Activated naive CD4-positive, alpha-beta T cell treated with anti-CD3 and anti-CD28 coated beads for 36 hours (primary cell): Measurements from ENCODE around the gene GRAMD4. TPM values are rescaled to one million over a fixed set of nuclear protein-coding genes. Genes with fewer than 3 reads are reported as not detected.

Experiments used
- CTCF ChIA-PET: fragments of 350-600 bp; sonication (Branson Sonifier 250); formaldehyde crosslinking; loops from one replicate; lab custom pipeline; 2021; ENCODE audit warnings: antibody characterized with exemption; lab: Charles Lee
- DNase-seq: peaks from one replicate; pipeline ENCODE4 v3.0.0-alpha.2; 2020
- H3K27ac Mint-ChIP-seq: one replicate; pipeline ENCODE4 v1.8.0; 2021; ENCODE audit warnings: mild to moderate bottlenecking, mixed read lengths
- H3K27me3 Mint-ChIP-seq: one replicate; pipeline ENCODE4 v1.8.0; 2021; ENCODE audit warnings: low read depth, mixed read lengths
- H3K36me3 Mint-ChIP-seq: one replicate; pipeline ENCODE4 v1.8.0; 2021; ENCODE audit warnings: low read depth, mixed read lengths
- H3K4me1 Mint-ChIP-seq: one replicate; pipeline ENCODE4 v1.8.0; 2021; ENCODE audit warnings: low read depth, mixed read lengths
- H3K4me3 Mint-ChIP-seq: one replicate; pipeline ENCODE4 v1.8.0; 2021; ENCODE audit warnings: mild to moderate bottlenecking, moderate library complexity, mixed read lengths
- H3K9me3 Mint-ChIP-seq: one replicate; pipeline ENCODE4 v1.8.0; 2021; ENCODE audit warnings: mixed read lengths
- intact Hi-C: fragments of 100-400 bp; cut with micrococcal nuclease; formaldehyde crosslinking; loops from one replicate; pipeline ENCODE4 v1.15.1; 2023
- total RNA-seq, 2 experiments: library from RNA; stranded (reverse); gene quantifications; one replicate each; pipeline ENCODE4 v1.2.3, GENCODE V29; 2021

GRAMD4 gene
- total RNA-seq, result 10 to 100 TPM; 34.3 to 35.4 TPM

- intact Hi-C loops, result no loop called here
- no peak for DNase-seq
- Mint-ChIP-seq H3K27me3 (no peaks in the 10 kb centered on the region), H3K4me1 (no peaks in the 10 kb centered on the region), H3K9me3 (no peaks in the 10 kb centered on the region), H3K36me3 (no peaks in the 10 kb centered on the region), H3K4me3 (no peak within 1 kb of the TSS), H3K27ac (no peak within 1 kb of the TSS)
- CTCF ChIA-PET, result no interaction called here
Measured at GRCh38 chr22:46619830-46620501, at the start of gene GRAMD4. Gene GRAMD4 (plus strand): TSS chr22:46620386. CDS start chr22:46626800, 6,414 bp downstream.

GRCh38 chr22:46571642-46572250, 48.4 kb upstream of the GRAMD4 start:
- no peaks in the 10 kb centered on the region for H3K36me3 Mint-ChIP-seq
- peaks cover 10% of the 10 kb centered on the region for H3K9me3 Mint-ChIP-seq
- H3K27ac Mint-ChIP-seq, result no peak overlapping the region
- H3K4me1 Mint-ChIP-seq, result peaks cover 4% of the 10 kb centered on the region
- no peaks in the 10 kb centered on the region for H3K27me3 Mint-ChIP-seq
- no peak for DNase-seq
- CTCF ChIA-PET, result interaction anchor here (1.2 kb wide), 1 partner anchor 9 kb away, joined by 3 read pairs; no protein-coding TSS in a partner anchor
- no peak overlapping the region for H3K4me3 Mint-ChIP-seq
- intact Hi-C loops, result no loop called here

- no peak overlapping the region for H3K27ac Mint-ChIP-seq
- H3K27me3 Mint-ChIP-seq, result no peaks in the 10 kb centered on the region
- H3K4me1 Mint-ChIP-seq, result peaks cover 9% of the 10 kb centered on the region
- DNase-seq, result no peak
- CTCF ChIA-PET, result interaction anchor here (1.0 to 1.2 kb wide), 2 partner anchors 10 kb away, joined by 3 to 4 read pairs; no protein-coding TSS in a partner anchor
- no peak overlapping the region for H3K4me3 Mint-ChIP-seq
- H3K36me3 Mint-ChIP-seq, result no peaks in the 10 kb centered on the region
- H3K9me3 Mint-ChIP-seq, result peaks cover 10% of the 10 kb centered on the region
- intact Hi-C loops, result no loop called here
Measured at GRCh38 chr22:46572911-46573780, 47.0 kb upstream of the GRAMD4 start.

GRCh38 chr22:46573781-46574437, 46.3 kb upstream of the GRAMD4 start:
- peaks cover 10% of the 10 kb centered on the region for H3K9me3 Mint-ChIP-seq
- no peak for DNase-seq
- no peaks in the 10 kb centered on the region for H3K27me3 Mint-ChIP-seq
- intact Hi-C loops, result no loop called here
- CTCF ChIA-PET, result interaction anchor here (1.0 kb wide), 1 partner anchor 11 kb away, joined by 4 read pairs; no protein-coding TSS in a partner anchor
- no peak overlapping the region for H3K4me3 Mint-ChIP-seq
- H3K4me1 Mint-ChIP-seq, result peaks cover 17% of the 10 kb centered on the region
- no peak overlapping the region for H3K27ac Mint-ChIP-seq
- H3K36me3 Mint-ChIP-seq, result no peaks in the 10 kb centered on the region

- intact Hi-C loops, result no loop called here
- peaks cover 20% of the 10 kb centered on the region for H3K4me1 Mint-ChIP-seq
- CTCF ChIA-PET, result no interaction called here
- H3K36me3 Mint-ChIP-seq, result no peaks in the 10 kb centered on the region
- no peaks in the 10 kb centered on the region for H3K27me3 Mint-ChIP-seq
- no peak overlapping the region for H3K27ac Mint-ChIP-seq
- H3K9me3 Mint-ChIP-seq, result peaks cover 10% of the 10 kb centered on the region
- no peak overlapping the region for H3K4me3 Mint-ChIP-seq
- no peak for DNase-seq
Measured at GRCh38 chr22:46574438-46574992, 45.7 kb upstream of the GRAMD4 start.

- Mint-ChIP-seq H3K4me3 (peak overlapping the region; percentile 76), H3K27ac (peak overlapping the region; percentile 3), H3K4me1 (peaks cover 20% of the 10 kb centered on the region), H3K9me3 (peaks cover 10% of the 10 kb centered on the region), H3K27me3 (no peaks in the 10 kb centered on the region), H3K36me3 (no peaks in the 10 kb centered on the region)
- intact Hi-C loops, result no loop called here
- CTCF ChIA-PET, result interaction anchor here (1.7 kb wide), 1 partner anchor 11 kb away, joined by 9 read pairs; no protein-coding TSS in a partner anchor
- no peak for DNase-seq
Measured at GRCh38 chr22:46574993-46575910, 44.9 kb upstream of the GRAMD4 start.

- DNase-seq, result no peak
- peak overlapping the region; percentile 36 for H3K27ac Mint-ChIP-seq
- H3K4me1 Mint-ChIP-seq, result peaks cover 20% of the 10 kb centered on the region
- CTCF ChIA-PET, result interaction anchor here (1.7 kb wide), 1 partner anchor 12 kb away, joined by 9 read pairs; no protein-coding TSS in a partner anchor
- intact Hi-C loops, result loop anchor here (2.0 kb wide), 1 partner anchor 29 kb away; no protein-coding TSS in a partner anchor
- H3K9me3 Mint-ChIP-seq, result peaks cover 10% of the 10 kb centered on the region
- H3K4me3 Mint-ChIP-seq, result peak overlapping the region; percentile 76
- H3K27me3 Mint-ChIP-seq, result no peaks in the 10 kb centered on the region
- H3K36me3 Mint-ChIP-seq, result no peaks in the 10 kb centered on the region
Measured at GRCh38 chr22:46575911-46576555, 44.2 kb upstream of the GRAMD4 start.

- Mint-ChIP-seq H3K4me1 (peaks cover 24% of the 10 kb centered on the region), H3K36me3 (no peaks in the 10 kb centered on the region), H3K27me3 (no peaks in the 10 kb centered on the region), H3K4me3 (peak overlapping the region; percentile 76), H3K27ac (no peak overlapping the region), H3K9me3 (peaks cover 6% of the 10 kb centered on the region)
- CTCF ChIA-PET, result interaction anchor here (1.7 kb wide), 1 partner anchor 13 kb away, joined by 9 read pairs; no protein-coding TSS in a partner anchor
- intact Hi-C loops, result loop anchor here (2.0 kb wide), 1 partner anchor 28 kb away; no protein-coding TSS in a partner anchor
- peak; percentile 28 for DNase-seq
Measured at GRCh38 chr22:46576556-46577367, 43.4 kb upstream of the GRAMD4 start.

- Mint-ChIP-seq H3K27ac (no peak overlapping the region), H3K4me3 (peak overlapping the region; percentile 91), H3K4me1 (peaks cover 24% of the 10 kb centered on the region), H3K9me3 (no peaks in the 10 kb centered on the region), H3K36me3 (no peaks in the 10 kb centered on the region), H3K27me3 (no peaks in the 10 kb centered on the region)
- DNase-seq, result no peak
- CTCF ChIA-PET, result no interaction called here
- intact Hi-C loops, result loop anchor here (2.0 kb wide), 1 partner anchor 27 kb away; no protein-coding TSS in a partner anchor
Measured at GRCh38 chr22:46577368-46578249, 42.6 kb upstream of the GRAMD4 start.
